Sigmoid colon (tissue), 4 donors: ENCODE data around the gene FYN.

ENCODE experiments used
- EP300 ChIP-seq, 4 donors: sonication (generic); formaldehyde crosslinking; IDR thresholded peaks; one replicate each; pipeline ENCODE4 v1.6.1; 2017; ENCODE audit warnings: antibody characterized with exemption in 4 of 4
- POLR2A ChIP-seq, 2 donors: fragments of 450-650 bp; IDR thresholded peaks; one replicate each; pipeline ENCODE4 v1.6.1; 2016; ENCODE audit warnings: antibody characterized with exemption in 2 of 2, mild to moderate bottlenecking in 2 of 2, moderate library complexity in 2 of 2

DNA sequence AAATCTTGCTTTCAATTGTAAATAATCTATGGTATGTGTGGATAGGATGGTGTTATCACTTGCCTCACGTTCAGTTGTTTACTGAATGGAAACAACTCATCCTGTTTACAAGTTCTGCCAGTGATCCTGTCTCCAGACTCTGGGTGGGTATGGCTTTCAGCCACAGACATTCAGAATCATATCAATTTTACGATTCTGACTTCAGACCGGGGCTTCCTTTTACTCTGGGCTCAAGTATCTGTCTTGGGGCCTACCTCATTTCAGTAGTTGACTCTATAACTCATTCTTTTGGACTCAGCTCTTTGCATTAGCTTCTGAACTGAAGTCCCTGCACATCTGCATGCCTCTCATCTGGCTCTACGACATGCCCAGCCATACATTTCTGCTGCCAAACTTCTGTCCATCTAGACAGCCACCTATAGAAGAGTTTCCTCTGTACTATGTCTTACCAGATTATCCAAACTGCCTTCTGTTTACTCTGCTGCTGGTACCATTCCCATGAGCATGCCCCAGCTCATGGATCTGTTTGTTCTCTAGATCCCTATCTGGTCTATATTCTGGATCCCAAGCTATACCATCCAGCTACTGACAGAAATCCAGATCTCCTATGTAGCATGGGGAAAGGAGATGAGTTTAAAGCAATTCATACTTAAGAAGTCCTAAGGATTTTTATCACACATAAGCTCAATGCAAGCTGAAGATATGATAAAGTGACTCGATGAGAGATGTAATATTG, 34.3 kb downstream of the FYN start:
- TF ChIP-seq POLR2A (IDR thresholded peaks at IDR 0.05) (no peak), EP300 (IDR thresholded peaks at IDR 0.05) (no peak)
